BLaER1 (cell line): ENCODE measurements around the gene ADO.

Experiments used
- H3K27ac ChIP-seq: shearing (Covaris generic); formaldehyde crosslinking; 2 replicates; pipeline ENCODE4 v1.8.1; 2022
- H3K27me3 ChIP-seq: shearing (Covaris generic); formaldehyde crosslinking; 2 replicates; pipeline ENCODE4 v1.8.1; 2022
- H3K36me3 ChIP-seq: shearing (Covaris generic); formaldehyde crosslinking; 2 replicates; pipeline ENCODE4 v1.8.1; 2022
- H3K4me1 ChIP-seq: shearing (Covaris generic); formaldehyde crosslinking; 2 replicates; pipeline ENCODE4 v1.8.1; 2022
- H3K4me2 ChIP-seq: shearing (Covaris generic); formaldehyde crosslinking; 2 replicates; pipeline ENCODE4 v1.8.1; 2022
- H3K4me3 ChIP-seq: shearing (Covaris generic); formaldehyde crosslinking; 2 replicates; pipeline ENCODE4 v1.8.1; 2022
- H3K9ac ChIP-seq: shearing (Covaris generic); formaldehyde crosslinking; 2 replicates; pipeline ENCODE4 v1.8.1; 2022
- H3K9me3 ChIP-seq: shearing (Covaris generic); formaldehyde crosslinking; 2 replicates; pipeline ENCODE4 v1.8.1; 2022
- H4K20me1 ChIP-seq: shearing (Covaris generic); formaldehyde crosslinking; 2 replicates; pipeline ENCODE4 v1.8.1; 2022
- Cebpa-rat ChIP-seq: shearing (Covaris generic); IDR thresholded peaks from 2 replicates; pipeline ENCODE4 v1.8.1; 2022

The ADO gene

DNA sequence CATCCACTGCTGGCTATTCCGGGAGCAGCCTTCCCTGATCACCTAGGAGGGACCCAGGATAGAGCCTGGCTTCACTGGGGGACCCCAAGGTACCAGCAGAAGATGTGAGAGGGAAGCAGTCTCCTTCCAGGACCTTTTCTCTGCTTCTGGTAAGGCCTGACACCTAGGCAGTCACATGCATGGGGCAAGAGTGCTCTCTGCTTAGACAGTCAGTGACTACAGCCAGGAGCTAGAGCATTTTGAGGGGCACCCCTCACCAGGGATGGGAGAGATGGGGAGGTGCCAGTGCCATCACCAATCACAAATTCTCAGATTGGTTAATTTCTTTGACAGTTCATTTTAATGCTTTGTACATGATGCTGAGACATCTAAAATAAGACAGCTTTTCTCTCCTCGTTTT is 13.9 kb upstream of the ADO start:
- Histone ChIP-seq H3K4me1 (peaks cover 4% of the 10 kb centered on the region; the same call in 1 of the 2 replicates), H4K20me1 (no peaks in the 10 kb centered on the region), H3K9me3 (peaks cover 7% of the 10 kb centered on the region), H3K4me2 (no peak overlapping the region), H3K36me3 (no peaks in the 10 kb centered on the region), H3K27ac (no peak overlapping the region), H3K9ac (no peak overlapping the region), H3K27me3 (no peaks in the 10 kb centered on the region), H3K4me3 (no peak overlapping the region)
- TF ChIP-seq Cebpa-rat: no peak

DNA sequence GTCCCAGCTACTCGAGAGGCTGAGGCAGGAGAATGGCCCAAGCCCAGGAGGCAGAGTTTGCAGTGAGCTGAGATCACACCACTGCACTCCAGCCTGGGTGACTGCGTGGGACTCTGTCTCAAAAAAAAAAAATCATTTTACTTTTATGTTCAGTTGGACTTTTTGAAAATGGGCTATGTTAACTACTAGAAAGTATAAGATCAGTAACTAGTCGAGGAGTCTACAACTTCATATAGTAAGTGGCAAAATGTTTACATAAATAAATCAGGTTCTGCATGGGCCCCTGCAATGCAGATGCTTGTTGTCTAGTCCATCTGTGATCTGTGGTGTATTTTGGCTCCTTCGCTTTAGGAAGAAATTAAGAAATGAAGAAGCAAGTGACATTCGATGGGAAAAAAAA is 12.3 kb upstream of the ADO start:
- H3K36me3 ChIP-seq: no peaks in the 10 kb centered on the region
- no peaks in the 10 kb centered on the region for H4K20me1 ChIP-seq
- H3K9me3 ChIP-seq: no peaks in the 10 kb centered on the region
- H3K27ac ChIP-seq: no peak overlapping the region
- TF ChIP-seq Cebpa-rat: no peak
- no peak overlapping the region for H3K9ac ChIP-seq
- peaks cover 4% of the 10 kb centered on the region; the same call in 1 of the 2 replicates for H3K4me1 ChIP-seq
- H3K4me3 ChIP-seq: no peak overlapping the region
- H3K27me3 ChIP-seq: no peaks in the 10 kb centered on the region
- no peak overlapping the region for H3K4me2 ChIP-seq

DNA sequence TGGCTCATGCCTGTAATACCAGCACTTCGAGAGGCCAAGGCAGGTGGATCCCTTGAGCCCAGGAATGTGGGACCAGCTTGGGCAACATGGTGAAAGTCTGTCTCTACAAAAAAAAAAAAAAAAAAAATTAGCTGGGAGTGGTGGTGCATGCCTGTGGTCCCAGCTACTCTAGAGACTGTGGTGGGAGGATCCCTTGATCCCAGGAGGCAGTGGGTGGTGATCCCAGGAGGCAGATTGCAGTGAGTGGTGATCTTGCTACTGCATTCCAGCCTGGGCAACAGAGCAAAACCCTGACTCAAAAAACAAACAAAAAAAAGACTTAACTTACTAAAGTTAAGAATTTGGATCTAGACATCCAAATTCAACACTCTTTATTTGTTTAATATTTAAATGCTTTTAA is 10.2 kb upstream of the ADO start:
- Histone ChIP-seq H3K4me1 (peaks cover 4% of the 10 kb centered on the region; the same call in 1 of the 2 replicates), H3K27ac (no peak overlapping the region), H3K4me2 (peak overlapping the region; percentile 17; the same call in 1 of the 2 replicates), H4K20me1 (no peaks in the 10 kb centered on the region), H3K9me3 (no peaks in the 10 kb centered on the region), H3K27me3 (no peaks in the 10 kb centered on the region), H3K4me3 (no peak overlapping the region), H3K9ac (no peak overlapping the region), H3K36me3 (no peaks in the 10 kb centered on the region)
- TF ChIP-seq Cebpa-rat: no peak

DNA sequence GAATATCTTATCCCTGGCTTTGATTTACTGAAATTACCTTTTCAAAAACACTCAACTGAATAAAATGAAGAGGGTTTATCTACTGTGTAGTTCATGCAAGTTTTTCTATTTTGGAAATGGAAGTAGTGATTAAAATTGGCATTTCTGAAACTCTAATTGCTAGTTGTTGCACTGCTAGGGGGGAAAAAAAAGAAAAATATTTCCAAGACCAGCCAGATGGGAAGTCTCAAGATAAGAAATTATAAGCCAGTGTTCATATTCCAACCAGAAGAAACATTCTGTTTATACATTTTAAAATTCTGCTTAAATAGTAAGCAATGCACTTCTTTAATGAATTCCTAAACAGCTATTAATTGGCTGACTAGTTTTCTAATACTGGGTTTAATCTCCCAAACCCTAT is 9.4 kb upstream of the ADO start:
- H3K9ac ChIP-seq: no peak overlapping the region
- H4K20me1 ChIP-seq: no peaks in the 10 kb centered on the region
- H3K27ac ChIP-seq: no peak overlapping the region
- H3K4me3 ChIP-seq: no peak overlapping the region
- no peak overlapping the region for H3K4me2 ChIP-seq
- peaks cover 4% of the 10 kb centered on the region; the same call in 1 of the 2 replicates for H3K4me1 ChIP-seq
- no peak for TF ChIP-seq Cebpa-rat
- H3K36me3 ChIP-seq: no peaks in the 10 kb centered on the region
- H3K27me3 ChIP-seq: no peaks in the 10 kb centered on the region
- no peaks in the 10 kb centered on the region for H3K9me3 ChIP-seq

DNA sequence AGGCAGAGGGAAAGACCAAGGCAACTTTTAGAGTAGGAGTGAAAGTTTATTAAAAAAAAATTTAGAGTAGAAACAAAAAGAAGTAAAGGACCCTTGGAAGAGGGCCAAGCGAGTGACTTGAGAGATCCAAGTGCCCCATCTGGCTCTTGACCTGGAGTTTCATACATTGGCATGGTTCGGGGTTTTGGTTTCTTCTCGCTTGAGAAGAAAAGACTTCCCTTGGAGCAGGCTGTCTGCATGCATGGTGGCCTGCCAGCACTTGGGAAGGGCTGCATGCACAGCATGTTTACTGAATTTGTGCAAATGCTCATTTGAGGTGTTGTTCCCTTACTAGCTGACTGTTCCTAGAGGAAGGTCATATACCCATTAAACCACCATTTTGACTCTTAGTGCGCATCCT is 8.8 kb upstream of the ADO start:
- Histone ChIP-seq H3K9me3 (no peaks in the 10 kb centered on the region), H3K27me3 (no peaks in the 10 kb centered on the region), H3K27ac (no peak overlapping the region), H3K4me1 (peaks cover 4% of the 10 kb centered on the region; the same call in 1 of the 2 replicates), H3K9ac (no peak overlapping the region), H3K36me3 (no peaks in the 10 kb centered on the region), H3K4me2 (no peak overlapping the region), H4K20me1 (no peaks in the 10 kb centered on the region), H3K4me3 (no peak overlapping the region)
- TF ChIP-seq Cebpa-rat: no peak

DNA sequence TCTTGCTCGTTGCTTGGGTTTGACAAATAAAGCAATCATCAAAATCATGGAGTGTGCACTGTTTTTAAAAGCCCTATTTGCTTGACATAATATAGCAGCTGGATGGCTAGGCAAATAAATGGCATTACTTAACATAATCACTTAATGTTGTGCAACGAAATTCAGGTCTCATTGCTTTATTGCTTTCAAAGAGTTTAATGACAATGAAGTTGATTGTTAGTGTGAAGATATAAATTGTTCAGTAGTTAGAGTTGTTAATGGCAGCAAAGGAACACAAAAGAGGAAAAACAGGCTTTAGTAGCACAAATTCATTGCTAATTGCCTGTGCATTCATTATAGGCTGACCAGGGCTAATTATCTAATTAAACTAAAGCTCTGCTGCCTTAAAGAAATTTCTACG is 7.6 kb upstream of the ADO start:
- Histone ChIP-seq H3K9ac (no peak overlapping the region), H3K9me3 (no peaks in the 10 kb centered on the region), H3K4me2 (no peak overlapping the region), H3K36me3 (no peaks in the 10 kb centered on the region), H3K27me3 (no peaks in the 10 kb centered on the region), H3K4me3 (no peak overlapping the region), H3K27ac (no peak overlapping the region), H4K20me1 (no peaks in the 10 kb centered on the region), H3K4me1 (peaks cover 4% of the 10 kb centered on the region; the same call in 1 of the 2 replicates)
- no peak for TF ChIP-seq Cebpa-rat

DNA sequence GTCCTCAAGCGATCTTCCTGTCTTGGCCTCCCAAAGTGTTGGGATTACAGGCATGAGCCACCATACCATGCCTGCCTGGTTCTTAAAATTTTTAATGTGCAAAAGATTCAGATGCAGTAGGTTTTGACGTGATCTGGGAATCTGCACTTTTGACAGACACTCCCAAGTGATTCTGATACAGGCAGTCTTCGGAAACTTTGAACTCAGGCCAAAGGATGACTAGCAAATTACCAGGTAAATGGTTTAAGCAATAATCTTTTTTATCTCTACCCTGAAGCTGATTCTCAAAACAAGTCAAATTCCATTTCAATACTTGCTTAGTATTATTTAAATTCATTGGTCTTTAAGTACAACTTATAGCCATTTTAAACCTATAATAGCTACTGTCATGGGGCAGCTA is 2.6 kb upstream of the ADO start:
- H3K4me1 ChIP-seq: peaks cover 17% of the 10 kb centered on the region
- peaks cover 19% of the 10 kb centered on the region for H4K20me1 ChIP-seq
- no peak for TF ChIP-seq Cebpa-rat
- H3K27me3 ChIP-seq: no peaks in the 10 kb centered on the region
- no peak overlapping the region for H3K4me3 ChIP-seq
- no peak overlapping the region for H3K27ac ChIP-seq
- no peak overlapping the region for H3K4me2 ChIP-seq
- no peak overlapping the region for H3K9ac ChIP-seq
- H3K9me3 ChIP-seq: no peaks in the 10 kb centered on the region
- no peaks in the 10 kb centered on the region; the same call in 1 of the 2 replicates for H3K36me3 ChIP-seq

DNA sequence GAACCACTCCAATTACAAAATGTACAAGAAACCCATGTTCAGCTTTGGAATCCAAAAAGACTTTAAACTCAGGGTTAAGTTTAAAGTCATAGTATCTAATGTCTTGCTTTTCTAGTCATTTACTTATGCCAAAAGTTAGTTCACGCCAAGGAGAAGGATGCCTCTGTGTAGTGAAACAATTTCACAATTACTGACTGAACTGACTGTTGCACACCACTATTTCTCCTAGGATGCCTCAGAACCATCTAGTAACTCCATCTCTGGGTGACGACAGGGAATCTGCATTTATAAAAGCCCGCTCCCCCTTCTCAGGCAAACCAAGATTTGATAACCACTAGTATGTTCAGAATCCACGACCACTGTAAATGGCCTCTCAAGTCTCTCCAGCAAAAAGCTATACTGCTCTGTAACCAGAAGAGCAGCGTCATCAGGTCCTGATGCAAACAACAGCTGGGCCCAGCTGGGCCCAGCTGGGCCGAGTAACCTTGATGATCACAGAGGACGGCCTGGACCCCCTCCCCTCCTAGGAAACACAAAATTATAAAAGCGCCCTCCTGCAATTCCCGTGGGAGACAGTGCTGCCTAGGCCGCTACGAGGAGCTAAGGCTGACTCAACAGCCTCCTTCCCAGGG is 680 bp upstream of the ADO start:
- TF ChIP-seq Cebpa-rat: no peak
- Histone ChIP-seq H3K27me3 (no peaks in the 10 kb centered on the region), H4K20me1 (peaks cover 39% of the 10 kb centered on the region), H3K4me2 (peak overlapping the region; percentile 93), H3K9me3 (no peaks in the 10 kb centered on the region), H3K27ac (peak overlapping the region; percentile 98), H3K4me1 (peaks cover 36% of the 10 kb centered on the region), H3K4me3 (peak overlapping the region; percentile 93), H3K9ac (peak overlapping the region; percentile 92), H3K36me3 (peaks cover 8% of the 10 kb centered on the region; the same call in 1 of the 2 replicates)

DNA sequence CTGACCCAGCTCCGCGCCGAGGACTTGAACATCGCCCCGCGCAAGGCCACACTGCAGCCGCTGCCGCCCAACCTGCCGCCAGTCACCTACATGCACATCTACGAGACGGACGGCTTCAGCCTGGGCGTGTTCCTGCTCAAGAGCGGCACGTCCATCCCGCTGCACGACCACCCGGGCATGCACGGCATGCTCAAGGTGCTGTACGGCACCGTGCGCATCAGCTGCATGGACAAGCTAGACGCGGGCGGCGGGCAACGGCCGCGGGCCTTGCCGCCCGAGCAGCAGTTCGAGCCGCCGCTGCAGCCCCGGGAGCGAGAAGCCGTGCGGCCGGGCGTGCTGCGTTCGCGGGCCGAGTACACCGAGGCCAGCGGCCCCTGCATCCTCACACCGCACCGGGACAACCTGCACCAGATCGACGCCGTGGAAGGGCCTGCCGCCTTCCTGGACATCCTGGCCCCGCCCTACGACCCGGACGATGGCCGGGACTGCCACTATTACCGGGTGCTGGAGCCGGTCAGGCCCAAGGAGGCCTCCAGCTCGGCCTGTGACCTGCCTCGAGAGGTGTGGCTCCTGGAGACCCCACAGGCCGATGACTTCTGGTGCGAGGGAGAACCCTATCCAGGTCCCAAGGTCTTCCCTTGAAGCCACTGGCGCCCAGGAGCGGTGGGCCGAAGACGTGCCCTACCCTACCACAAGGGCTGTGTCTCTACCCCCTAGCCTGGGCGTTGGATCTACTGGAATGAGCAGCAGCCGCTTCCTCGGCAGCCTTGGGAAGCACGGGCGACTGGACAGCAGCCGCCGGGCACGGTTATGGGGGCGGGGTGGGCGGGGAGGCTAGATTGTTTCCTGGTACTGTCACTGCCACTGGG is 945 bp downstream of the ADO start:
- Histone ChIP-seq H3K9ac (peak overlapping the region; percentile 92), H3K4me3 (peak overlapping the region; percentile 93), H4K20me1 (peaks cover 55% of the 10 kb centered on the region), H3K9me3 (no peaks in the 10 kb centered on the region), H3K36me3 (peaks cover 12% of the 10 kb centered on the region; the same call in 1 of the 2 replicates), H3K27ac (peak overlapping the region; percentile 98), H3K4me2 (peak overlapping the region; percentile 93), H3K27me3 (no peaks in the 10 kb centered on the region), H3K4me1 (peaks cover 36% of the 10 kb centered on the region)
- no peak for TF ChIP-seq Cebpa-rat

DNA sequence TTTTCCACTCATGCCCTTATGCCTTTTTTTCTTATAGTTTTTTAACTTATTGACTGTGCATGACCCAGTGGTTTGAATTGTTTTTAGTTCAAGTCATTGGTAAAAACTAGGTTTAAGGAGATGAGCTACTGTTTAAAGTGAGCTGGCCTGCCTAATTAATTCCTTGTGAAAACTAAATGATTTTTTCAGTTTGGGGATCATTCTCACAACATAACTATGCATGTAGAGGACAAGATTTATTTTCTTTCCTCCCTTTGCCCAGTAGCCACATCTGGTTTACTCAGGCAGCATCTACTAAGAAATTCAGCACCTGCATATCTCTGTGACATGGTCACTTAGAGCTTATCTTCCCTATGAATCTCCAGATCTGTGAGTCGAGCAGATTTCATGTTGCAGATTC is 1.7 kb downstream of the ADO start:
- Histone ChIP-seq H3K4me2 (peak overlapping the region; percentile 93), H3K4me3 (peak overlapping the region; percentile 93), H3K9me3 (no peaks in the 10 kb centered on the region), H3K9ac (peak overlapping the region; percentile 92), H3K36me3 (peaks cover 12% of the 10 kb centered on the region; the same call in 1 of the 2 replicates), H3K27me3 (no peaks in the 10 kb centered on the region), H3K27ac (no peak overlapping the region), H4K20me1 (peaks cover 63% of the 10 kb centered on the region), H3K4me1 (peaks cover 36% of the 10 kb centered on the region)
- no peak for TF ChIP-seq Cebpa-rat
